BJ (cell line): Measurements from ENCODE around the gene HPS1. TPM values are rescaled to one million over a fixed set of nuclear protein-coding genes. Genes with fewer than 3 reads are reported as not detected.

Experiments used
- CTCF ChIA-PET: fragments of 350-600 bp; formaldehyde crosslinking; extraction: SDS; loops from one replicate; lab custom pipeline; 2021; ENCODE audit warnings: antibody characterized with exemption, inconsistent platforms; lab: Yijun Ruan, JAX
- POLR2A ChIA-PET: fragments of 300-600 bp; sonication (Branson Sonifier 250); formaldehyde crosslinking; extraction: SDS; loops from one replicate; lab custom pipeline; 2021; ENCODE audit warnings: antibody characterized with exemption; lab: Charles Lee
- DNase-seq: peaks from one replicate; pipeline ENCODE4 v3.0.0-alpha.2; 2011; ENCODE audit warnings: low read depth
- H3K27me3 ChIP-seq: 2 replicates; pipeline ENCODE4 v1.6.0; 2011; ENCODE audit warnings: low read length; ENCODE audit not compliant: control insufficient read depth, insufficient read depth
- H3K36me3 ChIP-seq: 2 replicates; pipeline ENCODE4 v1.5.1; 2011; ENCODE audit warnings: low read length; ENCODE audit not compliant: control insufficient read depth, insufficient read depth
- H3K4me3 ChIP-seq: 2 replicates; pipeline ENCODE4 v1.5.1; 2011; ENCODE audit warnings: low read depth, mild to moderate bottlenecking, control low read depth, low read length
- polyA plus RNA-seq: library from polyadenylated mRNA; depleted of rRNA; stranded (reverse); fragments of >200 nt; gene quantifications from 2 replicates; pipeline ENCODE4 v1.2.3, GENCODE V29; 2011
- TF ChIP-seq, protein P1 (sequence below): IDR thresholded peaks from 2 replicates; pipeline ENCODE4 v1.5.1; 2011; ENCODE audit warnings: low read depth, mild to moderate bottlenecking, control low read depth, inconsistent platforms, low read length, moderate library complexity; ENCODE audit not compliant: insufficient read depth

HPS1 gene
- polyA plus RNA-seq, 1 experiment, result 88.8 TPM

GRCh38 chr10:98374217-98374985 is 72.3 kb downstream of the HPS1 start:
- no peak overlapping the region for H3K4me3 ChIP-seq
- TF ChIP-seq, protein P1, sequence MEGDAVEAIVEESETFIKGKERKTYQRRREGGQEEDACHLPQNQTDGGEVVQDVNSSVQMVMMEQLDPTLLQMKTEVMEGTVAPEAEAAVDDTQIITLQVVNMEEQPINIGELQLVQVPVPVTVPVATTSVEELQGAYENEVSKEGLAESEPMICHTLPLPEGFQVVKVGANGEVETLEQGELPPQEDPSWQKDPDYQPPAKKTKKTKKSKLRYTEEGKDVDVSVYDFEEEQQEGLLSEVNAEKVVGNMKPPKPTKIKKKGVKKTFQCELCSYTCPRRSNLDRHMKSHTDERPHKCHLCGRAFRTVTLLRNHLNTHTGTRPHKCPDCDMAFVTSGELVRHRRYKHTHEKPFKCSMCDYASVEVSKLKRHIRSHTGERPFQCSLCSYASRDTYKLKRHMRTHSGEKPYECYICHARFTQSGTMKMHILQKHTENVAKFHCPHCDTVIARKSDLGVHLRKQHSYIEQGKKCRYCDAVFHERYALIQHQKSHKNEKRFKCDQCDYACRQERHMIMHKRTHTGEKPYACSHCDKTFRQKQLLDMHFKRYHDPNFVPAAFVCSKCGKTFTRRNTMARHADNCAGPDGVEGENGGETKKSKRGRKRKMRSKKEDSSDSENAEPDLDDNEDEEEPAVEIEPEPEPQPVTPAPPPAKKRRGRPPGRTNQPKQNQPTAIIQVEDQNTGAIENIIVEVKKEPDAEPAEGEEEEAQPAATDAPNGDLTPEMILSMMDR, result no peak
- no peak for DNase-seq
- POLR2A ChIA-PET, result no interaction called here
- no peaks in the 10 kb centered on the region; the same call in 1 of the 2 replicates for H3K27me3 ChIP-seq
- H3K36me3 ChIP-seq, result no peaks in the 10 kb centered on the region
- CTCF ChIA-PET, result interaction anchor here (0.8 to 4.8 kb wide), 3 partner anchors 12 to 43 kb away, joined by 3 to 26 read pairs (median 3); no protein-coding TSS in a partner anchor

DNA sequence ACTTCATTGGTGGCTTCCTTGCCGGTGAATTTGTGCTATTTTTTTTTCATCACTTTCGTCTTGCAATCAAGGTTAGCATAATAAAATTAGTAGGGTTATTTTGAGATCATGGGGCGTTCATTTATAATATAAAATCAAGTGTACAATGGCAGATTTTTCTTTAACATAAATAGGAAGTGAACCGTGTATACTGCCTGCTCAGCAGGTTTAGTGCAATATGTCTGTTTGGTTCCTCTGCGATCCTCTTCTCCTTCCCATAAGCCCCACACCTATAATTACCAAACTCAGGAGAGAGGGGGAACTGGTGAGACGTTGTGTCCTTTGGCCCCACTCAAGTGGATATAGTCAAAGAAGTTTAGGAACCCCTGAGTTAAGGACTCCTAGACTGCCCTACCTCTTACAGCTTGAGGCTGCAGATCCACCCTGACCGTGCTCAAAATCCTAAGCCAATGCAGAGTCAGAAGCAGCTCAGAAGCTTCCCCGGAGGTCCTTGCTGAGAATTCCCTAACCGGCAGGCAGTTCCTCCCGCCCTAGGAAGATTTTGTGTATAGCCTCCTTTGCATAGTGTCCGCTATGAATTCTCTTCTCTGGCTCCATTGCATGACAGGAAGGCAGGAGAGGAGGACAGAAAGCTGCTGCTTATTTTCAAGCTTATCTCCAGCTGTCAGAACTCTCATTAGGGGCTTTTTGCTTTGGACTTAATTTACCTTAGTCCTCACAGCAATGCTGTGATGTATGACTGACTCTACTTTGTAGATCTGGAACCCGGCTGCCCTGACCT is 73.3 kb downstream of the HPS1 start:
- POLR2A ChIA-PET, result no interaction called here
- CTCF ChIA-PET, result interaction anchor here (0.8 to 4.8 kb wide), 3 partner anchors 11 to 42 kb away, joined by 3 to 26 read pairs (median 3); no protein-coding TSS in a partner anchor
- H3K4me3 ChIP-seq, result no peak overlapping the region
- TF ChIP-seq, protein P1, result no peak
- H3K36me3 ChIP-seq, result no peaks in the 10 kb centered on the region
- no peaks in the 10 kb centered on the region; the same call in 1 of the 2 replicates for H3K27me3 ChIP-seq
- DNase-seq, result no peak

DNA sequence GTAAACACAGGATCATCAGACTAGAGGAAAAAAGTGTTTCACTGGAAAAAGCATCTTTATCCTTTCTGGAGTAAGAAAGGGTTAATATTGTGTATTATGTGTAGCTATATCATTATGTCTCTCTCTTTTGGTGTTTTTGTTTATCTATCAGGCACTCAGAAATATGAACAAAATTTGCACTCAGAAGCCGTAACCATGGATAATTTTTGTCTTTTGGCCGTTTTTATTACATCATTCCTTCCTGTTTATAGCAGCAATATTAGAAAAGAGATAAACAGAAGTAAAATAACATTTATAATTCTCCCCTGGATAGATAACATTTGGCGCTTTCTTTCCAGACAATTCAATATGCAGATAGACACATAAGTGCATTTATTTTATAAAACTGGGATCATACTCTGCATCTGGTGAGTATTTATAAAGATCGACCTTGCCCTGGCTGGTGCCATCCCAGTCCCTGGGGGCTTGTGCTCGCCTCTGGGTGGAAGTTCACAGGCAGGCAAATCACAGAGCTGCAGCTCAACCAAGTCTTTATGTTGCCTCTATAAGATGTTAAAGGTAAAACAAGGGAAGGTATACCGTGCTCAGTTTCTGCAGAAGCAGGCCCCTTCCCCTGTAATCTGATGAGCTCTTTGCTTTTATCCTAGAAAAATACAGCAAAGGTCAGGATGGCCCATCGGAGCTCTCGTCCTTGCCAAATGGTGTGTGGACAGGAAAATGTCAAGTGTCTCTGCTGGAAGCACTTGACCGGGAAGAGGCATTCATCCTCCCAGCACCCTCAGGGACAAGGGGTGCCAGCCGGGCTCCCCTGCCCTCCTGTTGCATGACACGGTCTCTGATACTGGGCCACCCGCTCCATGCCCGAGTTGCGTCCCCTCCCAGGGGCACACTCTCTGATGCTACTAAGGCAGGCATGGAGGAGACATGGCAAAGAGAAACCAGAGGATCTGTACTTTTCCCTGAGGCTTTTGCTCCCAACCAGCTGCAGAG is 75.6 kb downstream of the HPS1 start:
- H3K36me3 ChIP-seq, result no peaks in the 10 kb centered on the region
- CTCF ChIA-PET, result no interaction called here
- POLR2A ChIA-PET, result no interaction called here
- no peak for DNase-seq
- TF ChIP-seq, protein P1, result no peak
- no peaks in the 10 kb centered on the region; the same call in 1 of the 2 replicates for H3K27me3 ChIP-seq
- H3K4me3 ChIP-seq, result no peak overlapping the region

- no peak for DNase-seq
- TF ChIP-seq, protein P1, result no peak
- Histone ChIP-seq H3K4me3 (no peak overlapping the region), H3K27me3 (no peaks in the 10 kb centered on the region; the same call in 1 of the 2 replicates), H3K36me3 (no peaks in the 10 kb centered on the region)
- CTCF ChIA-PET, result no interaction called here
- POLR2A ChIA-PET, result no interaction called here
Measured at GRCh38 chr10:98369801-98370200, 76.9 kb downstream of the HPS1 start.
